Neural crest cell (in vitro differentiated cells): ENCODE measurements around the gene RAPGEF1. TPM values are rescaled to one million over a fixed set of nuclear protein-coding genes. Genes with fewer than 3 reads are reported as not detected.

Source experiments
- DNase-seq: peaks from one replicate; pipeline ENCODE4 v3.0.0; 2021; ENCODE audit warnings: low read depth, mixed read lengths, low spot score
- H3K27ac Mint-ChIP-seq: one replicate; pipeline ENCODE4 v1.8.0; 2021; ENCODE audit warnings: mild to moderate bottlenecking, mixed read lengths; ENCODE audit not compliant: unreplicated experiment
- H3K27me3 Mint-ChIP-seq: 2 replicates; pipeline ENCODE4 v1.8.0; 2021; ENCODE audit warnings: low read depth, mild to moderate bottlenecking, mixed read lengths
- H3K36me3 Mint-ChIP-seq: 2 replicates; pipeline ENCODE4 v1.8.0; 2021; ENCODE audit warnings: low read depth, mild to moderate bottlenecking, mixed read lengths
- H3K4me1 Mint-ChIP-seq: 2 replicates; pipeline ENCODE4 v1.8.0; 2021; ENCODE audit warnings: mixed read lengths
- H3K4me3 Mint-ChIP-seq: one replicate; pipeline ENCODE4 v1.8.0; 2021; ENCODE audit warnings: mild to moderate bottlenecking, mixed read lengths
- H3K9me3 Mint-ChIP-seq: 2 replicates; pipeline ENCODE4 v1.8.0; 2021; ENCODE audit warnings: mixed read lengths
- total RNA-seq: library from RNA; stranded (reverse); gene quantifications from 2 replicates; pipeline ENCODE4 v1.2.1, GENCODE V29; 2021
- TF ChIP-seq, protein P1 (sequence below): fragments of 200-600 bp; sonication (generic); conservative IDR thresholded peaks from 2 replicates; pipeline ENCODE4 v1.5.0; 2021; ENCODE audit warnings: antibody characterized with exemption, mild to moderate bottlenecking

The RAPGEF1 gene
- total RNA-seq, 1 donor from 2014 or later, result 68.1 TPM

- no peak for DNase-seq
- H3K4me1 Mint-ChIP-seq, result no peaks in the 10 kb centered on the region
- H3K36me3 Mint-ChIP-seq, result no peaks in the 10 kb centered on the region
- TF ChIP-seq, protein P1, sequence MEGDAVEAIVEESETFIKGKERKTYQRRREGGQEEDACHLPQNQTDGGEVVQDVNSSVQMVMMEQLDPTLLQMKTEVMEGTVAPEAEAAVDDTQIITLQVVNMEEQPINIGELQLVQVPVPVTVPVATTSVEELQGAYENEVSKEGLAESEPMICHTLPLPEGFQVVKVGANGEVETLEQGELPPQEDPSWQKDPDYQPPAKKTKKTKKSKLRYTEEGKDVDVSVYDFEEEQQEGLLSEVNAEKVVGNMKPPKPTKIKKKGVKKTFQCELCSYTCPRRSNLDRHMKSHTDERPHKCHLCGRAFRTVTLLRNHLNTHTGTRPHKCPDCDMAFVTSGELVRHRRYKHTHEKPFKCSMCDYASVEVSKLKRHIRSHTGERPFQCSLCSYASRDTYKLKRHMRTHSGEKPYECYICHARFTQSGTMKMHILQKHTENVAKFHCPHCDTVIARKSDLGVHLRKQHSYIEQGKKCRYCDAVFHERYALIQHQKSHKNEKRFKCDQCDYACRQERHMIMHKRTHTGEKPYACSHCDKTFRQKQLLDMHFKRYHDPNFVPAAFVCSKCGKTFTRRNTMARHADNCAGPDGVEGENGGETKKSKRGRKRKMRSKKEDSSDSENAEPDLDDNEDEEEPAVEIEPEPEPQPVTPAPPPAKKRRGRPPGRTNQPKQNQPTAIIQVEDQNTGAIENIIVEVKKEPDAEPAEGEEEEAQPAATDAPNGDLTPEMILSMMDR, result no peak
- H3K27me3 Mint-ChIP-seq, result peaks cover 55% of the 10 kb centered on the region
- H3K27ac Mint-ChIP-seq, result no peak overlapping the region
- no peak overlapping the region for H3K4me3 Mint-ChIP-seq
- no peaks in the 10 kb centered on the region for H3K9me3 Mint-ChIP-seq
These were observed 29.5 kb upstream of the RAPGEF1 start for GRCh38 chr9:131769361-131769760.

GRCh38 chr9:131764568-131764967, 24.7 kb upstream of the RAPGEF1 start:
- Mint-ChIP-seq H3K4me1 (no peaks in the 10 kb centered on the region), H3K36me3 (no peaks in the 10 kb centered on the region), H3K27me3 (peaks cover 34% of the 10 kb centered on the region), H3K4me3 (no peak overlapping the region), H3K9me3 (no peaks in the 10 kb centered on the region), H3K27ac (no peak overlapping the region)
- DNase-seq, result no peak
- TF ChIP-seq, protein P1, result no peak

GRCh38 chr9:131762356-131762932, 22.6 kb upstream of the RAPGEF1 start:
- peak; percentile 88 for DNase-seq

GRCh38 chr9:131759017-131759647, 19.3 kb upstream of the RAPGEF1 start:
- Mint-ChIP-seq H3K9me3 (no peaks in the 10 kb centered on the region), H3K36me3 (no peaks in the 10 kb centered on the region), H3K4me3 (no peak overlapping the region), H3K27me3 (peaks cover 44% of the 10 kb centered on the region), H3K4me1 (peaks cover 5% of the 10 kb centered on the region), H3K27ac (no peak overlapping the region)
- DNase-seq, result no peak
- TF ChIP-seq, protein P1, result no peak

More at GRCh38 chr9:131762356-131762932, 22.6 kb upstream of the RAPGEF1 start:
- Mint-ChIP-seq H3K4me3 (no peak overlapping the region), H3K27ac (no peak overlapping the region), H3K36me3 (no peaks in the 10 kb centered on the region), H3K9me3 (no peaks in the 10 kb centered on the region), H3K27me3 (peaks cover 52% of the 10 kb centered on the region), H3K4me1 (no peaks in the 10 kb centered on the region)
- TF ChIP-seq, protein P1, result peak; percentile 96

- H3K4me3 Mint-ChIP-seq, result no peak overlapping the region
- DNase-seq, result no peak
- H3K9me3 Mint-ChIP-seq, result no peaks in the 10 kb centered on the region
- peaks cover 5% of the 10 kb centered on the region for H3K4me1 Mint-ChIP-seq
- H3K27me3 Mint-ChIP-seq, result peaks cover 44% of the 10 kb centered on the region
- no peak overlapping the region for H3K27ac Mint-ChIP-seq
- no peaks in the 10 kb centered on the region for H3K36me3 Mint-ChIP-seq
- TF ChIP-seq, protein P1, result no peak
These were observed 17.7 kb upstream of the RAPGEF1 start for GRCh38 chr9:131757549-131757948.
